Activated CD8-positive, alpha-beta memory T cell treated with anti-CD3 and anti-CD28 coated beads, Interleukin-2, amount 50 U/mL, for 24 hours (primary cell): Measurements from ENCODE around the gene NID1.

Experiments
- DNase-seq: peaks from one replicate; pipeline ENCODE4 v3.0.0-alpha.2; 2020; ENCODE audit errors: extremely low read depth

The NID1 gene

GRCh38 chr1:236067854-236068454 lies 3.1 kb upstream of the NID1 start:
- DNase-seq: no peak

DNA sequence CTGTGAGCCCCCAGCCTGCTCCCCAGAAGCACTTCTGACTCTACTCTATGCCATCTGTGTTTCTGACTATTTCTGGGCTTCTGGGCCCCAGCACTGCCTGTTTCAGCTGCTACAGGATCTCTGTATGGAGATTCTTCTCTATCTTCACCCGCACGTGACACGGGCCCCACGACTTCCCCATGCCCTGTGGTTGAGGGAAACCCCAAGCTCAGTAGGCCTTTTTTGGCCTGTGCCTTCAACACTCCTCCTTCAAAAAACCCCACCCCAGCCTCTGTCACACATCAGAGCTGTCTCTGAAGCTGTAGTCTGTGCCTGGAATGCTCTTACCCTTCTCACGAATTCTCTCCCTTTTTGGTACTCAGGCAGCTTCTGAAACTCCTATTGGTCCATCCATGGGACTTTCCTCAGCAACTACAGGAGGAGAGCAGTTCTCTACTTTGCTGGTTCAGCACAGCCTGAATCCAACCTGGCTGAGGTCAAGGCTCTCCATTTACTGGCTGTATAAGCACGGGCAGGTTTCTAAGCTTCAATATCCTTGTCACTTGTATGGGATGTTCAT lies 2.0 kb upstream of the NID1 start:
- DNase-seq: peak; percentile 49

GRCh38 chr1:236066054-236066453 lies 1.2 kb upstream of the NID1 start:
- no peak for DNase-seq

DNA sequence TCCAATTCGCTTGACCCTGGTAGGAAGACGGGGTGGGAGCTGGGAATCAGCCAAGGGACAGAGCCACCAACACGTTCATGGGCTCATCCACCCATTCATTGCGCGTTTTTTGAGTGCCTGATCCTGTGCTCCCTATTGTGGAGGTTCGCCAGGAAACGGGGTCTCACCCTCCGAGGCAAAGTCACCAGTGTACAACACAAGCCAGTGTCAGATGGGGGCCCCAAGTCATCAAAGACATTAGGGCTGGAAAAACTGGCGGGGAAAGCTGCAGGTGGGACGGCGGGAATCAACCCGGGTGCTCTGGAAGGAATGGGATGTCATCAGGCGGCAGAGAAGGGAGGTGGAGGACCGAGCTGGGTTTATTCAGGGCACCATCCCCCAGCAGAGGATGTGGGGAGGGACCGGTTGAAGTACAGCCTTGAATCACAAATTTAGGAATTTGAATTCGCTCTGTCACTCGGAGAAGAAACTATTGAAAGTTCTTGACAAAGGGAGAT lies 667 bp upstream of the NID1 start:
- no peak for DNase-seq

- no peak for DNase-seq
Observed at GRCh38 chr1:236063919-236064673, 794 bp downstream of the NID1 start.

GRCh38 chr1:236063551-236063918 lies 1.4 kb downstream of the NID1 start:
- DNase-seq: no peak

DNA sequence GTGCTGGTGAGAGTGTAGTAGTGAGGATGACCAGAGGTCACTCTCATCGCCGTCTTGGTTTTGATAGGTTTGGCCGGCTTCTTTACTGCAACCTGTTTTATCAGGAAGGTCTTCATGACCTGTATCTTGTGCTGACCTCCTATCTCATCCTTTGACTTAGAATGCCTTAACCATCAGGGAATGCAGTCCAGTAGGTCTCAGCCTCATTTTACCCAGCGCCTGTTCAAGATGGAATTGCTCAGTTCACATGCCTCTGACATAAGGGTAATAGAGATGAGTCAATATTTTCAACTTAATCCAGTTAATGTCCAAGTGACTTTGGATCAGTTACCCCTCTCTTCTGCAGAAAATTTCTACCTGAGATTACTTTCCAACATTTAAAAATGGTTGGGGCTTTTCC lies 4.6 kb downstream of the NID1 start:
- no peak for DNase-seq

DNA sequence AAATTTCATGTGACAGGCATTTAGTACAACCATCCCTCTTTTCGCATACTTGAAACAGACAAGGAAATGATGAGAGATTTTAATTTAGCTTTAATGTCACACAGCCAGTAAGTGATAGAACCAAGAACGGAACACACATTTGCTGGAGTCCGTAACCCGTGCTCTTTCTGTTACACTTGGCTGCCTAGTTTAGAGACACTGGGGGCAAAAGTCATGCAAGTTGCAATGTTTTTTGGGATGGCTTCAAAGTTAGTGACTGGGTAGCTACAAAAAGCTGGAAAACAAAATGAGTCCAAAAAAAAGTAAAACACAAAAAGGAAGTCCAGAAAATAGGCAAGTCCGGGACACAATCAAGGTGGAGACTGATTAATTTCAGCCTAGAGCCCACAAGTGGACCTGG lies 5.9 kb downstream of the NID1 start:
- DNase-seq: no peak

GRCh38 chr1:236058141-236058934 lies 6.6 kb downstream of the NID1 start:
- no peak for DNase-seq

GRCh38 chr1:236057546-236057945 lies 7.3 kb downstream of the NID1 start:
- DNase-seq: no peak

- DNase-seq: no peak
Observed at GRCh38 chr1:236052232-236052993, 12.5 kb downstream of the NID1 start.

DNA sequence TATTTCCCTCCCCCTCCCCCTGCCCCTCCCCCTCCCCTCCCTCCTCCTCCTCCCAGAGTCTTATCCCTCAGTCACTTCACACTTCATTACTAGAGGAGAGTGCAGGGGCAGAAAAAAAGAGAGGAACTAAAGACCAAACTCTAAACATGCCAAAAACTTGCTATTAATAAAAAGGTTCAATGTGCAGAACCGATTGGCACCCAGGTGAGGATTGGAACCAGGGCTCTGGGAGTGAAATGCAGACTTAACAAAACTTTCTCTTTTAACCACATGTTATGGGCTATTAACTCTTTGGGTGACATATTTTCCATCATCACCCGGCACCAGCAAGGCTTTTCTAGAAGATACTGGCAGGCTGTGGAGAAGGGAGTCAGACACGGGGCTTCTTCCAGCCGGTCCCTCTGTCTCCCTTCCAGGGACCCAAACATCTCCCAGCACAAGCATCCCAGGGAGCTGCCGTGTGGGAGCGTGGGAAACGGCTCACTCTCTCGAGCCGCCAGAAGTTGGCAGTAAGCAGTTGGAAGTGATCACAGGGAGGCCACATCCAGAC lies 13.6 kb downstream of the NID1 start:
- no peak for DNase-seq

GRCh38 chr1:236045771-236046170 lies 19.1 kb downstream of the NID1 start:
- no peak for DNase-seq

DNA sequence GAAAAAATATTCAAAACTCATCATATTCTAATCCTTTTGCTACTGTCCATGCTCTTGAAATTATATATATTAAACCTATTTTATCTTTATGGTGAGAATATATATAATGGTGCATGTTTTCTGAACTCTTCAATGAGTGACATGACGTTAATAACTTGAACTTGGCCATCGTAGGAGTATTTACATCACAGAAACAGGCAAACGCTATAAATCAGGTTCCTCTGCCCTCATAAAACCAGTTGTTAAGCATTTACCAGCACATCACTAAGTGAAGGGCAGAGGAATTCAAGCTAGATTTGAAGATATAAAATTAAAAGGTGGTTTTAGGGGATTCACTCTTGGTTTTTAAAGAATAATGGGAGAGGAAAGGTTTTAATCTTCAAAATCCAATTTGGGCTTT lies 20.5 kb downstream of the NID1 start:
- no peak for DNase-seq

DNA sequence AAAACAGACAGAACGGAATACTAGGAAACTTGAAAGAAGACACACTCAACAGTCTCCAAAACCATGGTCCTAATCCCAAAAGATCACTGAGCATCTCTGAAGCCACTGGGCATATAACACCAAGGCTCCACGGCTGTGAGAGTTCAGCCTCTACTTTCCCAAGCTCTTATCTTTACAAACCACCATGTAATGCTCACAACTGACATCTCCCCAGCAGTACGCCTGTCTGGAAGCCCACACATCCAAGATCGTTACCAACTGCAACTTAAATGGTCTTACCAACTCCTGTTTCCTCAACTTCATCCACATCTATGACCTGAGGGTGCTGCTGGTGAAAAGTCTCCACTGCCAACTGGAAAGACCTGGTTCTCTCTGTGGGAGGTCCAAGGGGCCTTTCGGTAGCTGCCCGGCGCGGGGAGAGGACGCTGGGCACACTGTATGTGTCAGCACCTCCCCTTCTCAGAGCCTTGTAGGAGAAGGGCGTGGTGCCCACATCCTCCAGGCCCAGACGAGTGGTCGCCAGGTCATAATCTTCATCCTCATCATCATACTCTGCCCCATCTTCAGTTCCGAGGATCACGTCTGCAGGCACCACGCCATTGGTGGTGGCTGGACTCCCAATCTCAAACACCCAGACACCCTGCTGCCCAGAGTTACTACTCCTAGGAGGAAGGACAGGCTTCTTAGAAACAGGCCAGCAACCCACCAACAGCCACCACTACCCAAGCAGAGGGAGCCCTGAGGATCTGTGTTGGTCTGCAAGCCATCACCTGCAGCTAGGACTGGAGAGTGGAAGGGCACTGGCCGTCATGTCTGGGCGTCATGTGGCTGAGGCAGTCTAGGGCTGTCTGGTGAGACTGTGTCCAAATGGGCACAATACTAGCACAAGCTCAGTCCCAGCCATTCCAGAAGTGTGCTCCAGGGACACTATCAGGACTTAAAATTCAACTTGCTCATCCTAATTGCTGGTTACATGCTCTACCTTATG lies 23.0 kb downstream of the NID1 start:
- no peak for DNase-seq

GRCh38 chr1:236039740-236040685 lies 24.9 kb downstream of the NID1 start:
- DNase-seq: no peak

- DNase-seq: no peak
Observed at GRCh38 chr1:236038034-236038433, 26.9 kb downstream of the NID1 start.

DNA sequence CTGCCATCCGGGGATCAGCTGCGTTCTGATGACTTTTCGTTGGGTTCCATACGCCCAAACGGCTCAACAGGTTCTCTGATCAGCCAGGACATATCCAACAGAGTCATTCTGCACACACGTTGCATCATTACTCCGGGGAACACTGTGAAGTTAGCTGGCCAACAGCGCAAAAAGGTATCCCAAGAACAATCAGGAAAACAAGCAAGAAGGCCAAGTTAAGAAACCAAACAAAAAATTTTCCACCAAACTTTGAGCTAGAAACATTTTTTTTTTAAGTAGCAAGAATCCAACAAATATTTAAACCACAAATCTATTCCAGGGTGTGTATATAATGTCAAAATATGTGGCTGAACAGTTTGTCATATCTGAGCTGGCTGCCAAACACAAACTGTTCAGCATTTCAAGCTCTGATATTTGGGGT lies 29.2 kb downstream of the NID1 start:
- no peak for DNase-seq

DNA sequence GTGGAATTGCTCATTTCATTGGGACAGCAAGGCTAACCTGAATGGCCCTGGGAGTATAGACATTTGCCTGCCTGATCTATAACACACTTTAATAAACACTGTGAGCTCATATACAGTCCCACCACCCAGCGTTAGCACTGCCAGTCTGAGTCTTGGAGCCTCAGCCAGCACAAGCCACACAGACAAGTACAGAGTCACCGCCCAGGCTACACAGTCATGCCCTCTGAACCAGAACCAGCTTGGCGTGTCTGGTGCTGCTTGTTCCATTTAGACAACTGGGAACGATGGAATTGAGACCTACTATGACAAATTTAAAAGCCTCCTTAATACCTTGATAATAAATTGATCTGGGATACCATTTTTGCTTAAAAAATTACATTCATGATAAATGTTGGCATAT lies 31.6 kb downstream of the NID1 start:
- no peak for DNase-seq
